Measurements from ENCODE around the gene GPR108. TPM values are rescaled to one million over a fixed set of nuclear protein-coding genes. Genes with fewer than 3 reads are reported as not detected.

Gene GPR108
- total RNA-seq, 2 experiments from 2014 or later, result 34.5 to 36.6 TPM

GRCh38 chr19:6708346-6708745, 29.0 kb downstream of the GPR108 start:
- Mint-ChIP-seq H3K27me3 (peaks cover 34% of the 10 kb centered on the region), H3K36me3 (ENCODE audit: low read depth) (no peaks in the 10 kb centered on the region), H3K4me3 (no peak overlapping the region), H3K9me3 (no peaks in the 10 kb centered on the region), H3K27ac (no peak overlapping the region), H3K4me1 (ENCODE audit: low read depth) (peaks cover 13% of the 10 kb centered on the region)
- peaks cover 8% of the 10 kb centered on the region for H3K4me1 ChIP-seq (ENCODE audit: insufficient read depth, low read length)
- DNase-seq (no peak), ATAC-seq (ENCODE audit: poor library complexity) (no peak)
- H3K9me3 ChIP-seq (ENCODE audit: control insufficient read depth in 1 of 2, insufficient read depth in 1 of 2, low read length in 2 of 2), result peaks cover 0 to 7% of the 10 kb centered on the region in 2 experiments
- no peak overlapping the region for H3K4me3 ChIP-seq (ENCODE audit: low read length)
- intact Hi-C loops (cut with DNase I, micrococcal nuclease), result no loop called here
- no peak overlapping the region for H3K27ac ChIP-seq (ENCODE audit: low read depth in 1 of 2, low read length in 2 of 2)
- H3K36me3 ChIP-seq (ENCODE audit: insufficient read depth, low read length), result no peaks in the 10 kb centered on the region
- POLR2A ChIA-PET, result no interaction called here
- H3K27me3 ChIP-seq (ENCODE audit: control insufficient read depth in 1 of 2, insufficient read depth in 2 of 2, low read length in 2 of 2), result peaks cover 13 to 21% of the 10 kb centered on the region in 2 experiments
- CTCF ChIA-PET, result no interaction called here
- no peak for TF ChIP-seq CTCF (IDR thresholded peaks at IDR 0.05)

DNA sequence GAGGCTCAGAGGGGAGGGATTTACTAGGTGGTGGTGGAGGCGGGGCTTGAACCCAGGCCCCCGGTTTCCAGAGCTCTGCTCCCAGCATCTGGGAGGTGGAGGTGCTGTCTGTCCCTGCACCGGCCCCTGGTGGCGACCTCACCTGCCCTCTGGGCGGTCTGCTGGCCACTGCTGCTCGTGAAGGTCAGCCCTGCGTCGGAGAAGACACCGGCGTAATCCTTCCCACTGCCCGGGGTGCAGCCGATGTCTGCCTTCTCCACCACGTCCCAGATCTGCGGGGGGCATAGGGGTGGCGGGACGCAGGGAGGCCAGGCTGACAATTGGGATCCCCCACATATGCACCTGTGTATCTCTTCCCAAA, 29.7 kb downstream of the GPR108 start:
- Histone ChIP-seq H3K27ac (ENCODE audit: low read depth in 1 of 2, low read length in 2 of 2) (no peak overlapping the region), H3K9me3 (ENCODE audit: control insufficient read depth in 1 of 2, insufficient read depth in 1 of 2, low read length in 2 of 2) (peaks cover 0 to 7% of the 10 kb centered on the region in 2 experiments), H3K4me3 (ENCODE audit: low read length) (no peak overlapping the region), H3K27me3 (ENCODE audit: control insufficient read depth in 1 of 2, insufficient read depth in 2 of 2, low read length in 2 of 2) (peaks cover 13 to 21% of the 10 kb centered on the region in 2 experiments), H3K4me1 (ENCODE audit: insufficient read depth, low read length) (peaks cover 8% of the 10 kb centered on the region), H3K36me3 (ENCODE audit: insufficient read depth, low read length) (no peaks in the 10 kb centered on the region)
- ChIA-PET POLR2A (no interaction called here), CTCF (no interaction called here)
- Mint-ChIP-seq H3K9me3 (no peaks in the 10 kb centered on the region), H3K27ac (no peak overlapping the region), H3K36me3 (ENCODE audit: low read depth) (no peaks in the 10 kb centered on the region), H3K4me3 (no peak overlapping the region), H3K27me3 (peaks cover 34% of the 10 kb centered on the region), H3K4me1 (ENCODE audit: low read depth) (peaks cover 13% of the 10 kb centered on the region)
- DNase-seq (no peak), ATAC-seq (ENCODE audit: poor library complexity) (no peak)
- no peak for TF ChIP-seq CTCF (IDR thresholded peaks at IDR 0.05)
- intact Hi-C loops (cut with DNase I, micrococcal nuclease), result no loop called here

DNA sequence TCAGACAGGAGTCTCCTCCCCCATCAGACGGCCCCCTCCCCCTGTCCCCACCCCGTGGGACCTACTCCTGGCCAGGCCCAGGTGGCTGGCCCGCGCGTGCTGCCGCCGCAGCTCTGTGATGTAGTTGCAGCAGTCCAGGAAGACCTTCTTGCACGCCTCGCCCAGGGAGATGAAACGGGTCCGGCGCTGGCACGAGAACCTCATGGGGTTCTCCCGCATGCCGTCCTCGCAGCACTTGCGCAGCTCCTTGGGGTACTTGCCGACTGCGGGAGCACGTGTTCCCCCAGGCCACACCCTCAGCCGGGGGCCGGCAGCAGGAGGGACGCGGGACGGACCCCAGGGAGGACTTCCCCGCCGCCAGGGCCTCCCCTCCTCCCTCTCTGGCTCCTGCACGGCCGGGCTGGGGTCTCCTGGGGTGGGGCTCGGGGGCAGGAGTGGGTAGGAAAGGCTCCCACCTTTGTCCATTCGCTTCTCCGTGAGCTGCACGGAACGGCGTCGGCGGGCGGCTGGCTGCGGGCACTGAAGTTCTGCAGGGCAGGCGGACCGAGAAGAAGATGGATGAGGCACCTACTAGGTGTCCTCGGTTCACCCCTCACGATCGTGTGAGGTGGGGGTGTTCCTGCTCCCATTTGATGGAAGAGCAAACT, 30.2 kb downstream of the GPR108 start:
- ChIA-PET CTCF (no interaction called here), POLR2A (no interaction called here)
- H3K9me3 ChIP-seq (ENCODE audit: control insufficient read depth in 1 of 2, insufficient read depth in 1 of 2, low read length in 2 of 2), result peaks cover 0 to 7% of the 10 kb centered on the region in 2 experiments
- Mint-ChIP-seq H3K27me3 (peaks cover 34% of the 10 kb centered on the region), H3K9me3 (no peaks in the 10 kb centered on the region), H3K36me3 (ENCODE audit: low read depth) (no peaks in the 10 kb centered on the region), H3K27ac (no peak overlapping the region), H3K4me1 (ENCODE audit: low read depth) (peaks cover 13% of the 10 kb centered on the region), H3K4me3 (no peak overlapping the region)
- peaks cover 13 to 21% of the 10 kb centered on the region in 2 experiments for H3K27me3 ChIP-seq (ENCODE audit: control insufficient read depth in 1 of 2, insufficient read depth in 2 of 2, low read length in 2 of 2)
- H3K4me3 ChIP-seq (ENCODE audit: low read length), result no peak overlapping the region
- no peak for TF ChIP-seq CTCF (IDR thresholded peaks at IDR 0.05)
- H3K36me3 ChIP-seq (ENCODE audit: insufficient read depth, low read length), result no peaks in the 10 kb centered on the region
- no peak overlapping the region for H3K27ac ChIP-seq (ENCODE audit: low read depth in 1 of 2, low read length in 2 of 2)
- no peak for DNase-seq
- H3K4me1 ChIP-seq (ENCODE audit: insufficient read depth, low read length), result peaks cover 8% of the 10 kb centered on the region
- no peak for ATAC-seq (ENCODE audit: poor library complexity)
- intact Hi-C loops (cut with DNase I, micrococcal nuclease), result no loop called here

All from CD4-positive, alpha-beta T cell (primary cell).